Hindlimb muscle (tissue), 1 donor: Measurements from ENCODE around the gene SLC16A14. TPM values are rescaled to one million over a fixed set of nuclear protein-coding genes. Genes with fewer than 3 reads are reported as not detected.
"Not testable (repeated sequence)": the region's sequence is repeated elsewhere in the genome, so short reads cannot be mapped to it uniquely, and the experiment has no call there.

Experiments
- DNase-seq: peaks from one replicate; pipeline ENCODE4 v3.0.0-alpha.2; 2013
- polyA plus RNA-seq: library from polyadenylated mRNA; unstranded; fragments of 120-200 nt; gene quantifications from one replicate; pipeline ENCODE4 v1.2.1, GENCODE V29; 2013; ENCODE audit not compliant: insufficient read length

The SLC16A14 gene, protein sequence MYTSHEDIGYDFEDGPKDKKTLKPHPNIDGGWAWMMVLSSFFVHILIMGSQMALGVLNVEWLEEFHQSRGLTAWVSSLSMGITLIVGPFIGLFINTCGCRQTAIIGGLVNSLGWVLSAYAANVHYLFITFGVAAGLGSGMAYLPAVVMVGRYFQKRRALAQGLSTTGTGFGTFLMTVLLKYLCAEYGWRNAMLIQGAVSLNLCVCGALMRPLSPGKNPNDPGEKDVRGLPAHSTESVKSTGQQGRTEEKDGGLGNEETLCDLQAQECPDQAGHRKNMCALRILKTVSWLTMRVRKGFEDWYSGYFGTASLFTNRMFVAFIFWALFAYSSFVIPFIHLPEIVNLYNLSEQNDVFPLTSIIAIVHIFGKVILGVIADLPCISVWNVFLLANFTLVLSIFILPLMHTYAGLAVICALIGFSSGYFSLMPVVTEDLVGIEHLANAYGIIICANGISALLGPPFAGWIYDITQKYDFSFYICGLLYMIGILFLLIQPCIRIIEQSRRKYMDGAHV
- 2.8 TPM for polyA plus RNA-seq

GRCh38 chr2:230068651-230069055 lies at the start of gene SLC16A14:
Gene SLC16A14, minus strand, starts transcription at chr2:230068924. Its CDS starts 9,572 bp downstream, at chr2:230059352.
- DNase-seq, result peak; percentile 69

GRCh38 chr2:230106771-230107170 lies 38.0 kb upstream of the SLC16A14 start:
- DNase-seq, result no peak

GRCh38 chr2:230101967-230102366 lies 33.2 kb upstream of the SLC16A14 start:
- DNase-seq, result not testable (repeated sequence)

GRCh38 chr2:230097841-230098240 lies 29.1 kb upstream of the SLC16A14 start:
- DNase-seq, result no peak

GRCh38 chr2:230097424-230097823 lies 28.7 kb upstream of the SLC16A14 start:
- no peak for DNase-seq

GRCh38 chr2:230090967-230091366 lies 22.2 kb upstream of the SLC16A14 start:
- no peak for DNase-seq

DNA sequence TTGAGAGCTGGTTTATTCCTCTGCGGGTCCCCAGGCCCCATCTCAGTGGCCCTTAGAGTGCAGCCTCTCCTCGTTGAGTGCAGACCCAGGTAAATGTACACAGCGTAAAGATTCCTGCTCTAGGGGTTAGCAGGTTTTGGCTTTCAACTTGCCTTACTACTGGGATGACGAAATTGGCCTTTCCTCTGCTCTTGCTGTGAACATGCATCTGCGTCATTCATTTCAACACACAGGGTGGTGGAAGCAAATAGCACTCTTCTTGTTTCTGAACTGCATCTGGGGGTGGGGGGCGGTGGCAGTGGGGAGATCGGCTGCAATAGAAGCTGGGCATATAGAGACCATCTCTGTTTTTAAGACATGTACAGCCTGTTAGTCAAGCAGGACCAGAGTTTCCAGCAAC lies 16.5 kb upstream of the SLC16A14 start:
- DNase-seq, result no peak

- DNase-seq, result no peak
Observed at GRCh38 chr2:230077851-230078547, 9.3 kb upstream of the SLC16A14 start.

DNA sequence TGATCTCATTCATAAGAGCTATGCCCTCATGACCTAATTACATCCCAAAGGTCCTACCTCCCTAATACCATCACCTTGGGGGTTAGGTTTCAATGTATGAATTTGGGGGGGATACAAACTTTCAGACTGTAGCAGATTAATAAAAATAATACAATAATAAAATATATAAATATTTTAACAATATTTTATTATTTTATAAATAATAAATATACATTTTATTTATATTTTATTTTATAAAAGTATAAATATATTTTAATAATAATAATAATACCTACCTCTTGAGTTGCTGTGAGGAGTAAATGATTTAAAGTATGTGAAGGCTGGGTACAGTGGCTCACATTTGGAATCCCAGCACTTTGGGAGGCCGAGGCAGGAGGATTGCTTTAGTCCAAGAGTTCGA lies 8.1 kb upstream of the SLC16A14 start:
- DNase-seq, result no peak

DNA sequence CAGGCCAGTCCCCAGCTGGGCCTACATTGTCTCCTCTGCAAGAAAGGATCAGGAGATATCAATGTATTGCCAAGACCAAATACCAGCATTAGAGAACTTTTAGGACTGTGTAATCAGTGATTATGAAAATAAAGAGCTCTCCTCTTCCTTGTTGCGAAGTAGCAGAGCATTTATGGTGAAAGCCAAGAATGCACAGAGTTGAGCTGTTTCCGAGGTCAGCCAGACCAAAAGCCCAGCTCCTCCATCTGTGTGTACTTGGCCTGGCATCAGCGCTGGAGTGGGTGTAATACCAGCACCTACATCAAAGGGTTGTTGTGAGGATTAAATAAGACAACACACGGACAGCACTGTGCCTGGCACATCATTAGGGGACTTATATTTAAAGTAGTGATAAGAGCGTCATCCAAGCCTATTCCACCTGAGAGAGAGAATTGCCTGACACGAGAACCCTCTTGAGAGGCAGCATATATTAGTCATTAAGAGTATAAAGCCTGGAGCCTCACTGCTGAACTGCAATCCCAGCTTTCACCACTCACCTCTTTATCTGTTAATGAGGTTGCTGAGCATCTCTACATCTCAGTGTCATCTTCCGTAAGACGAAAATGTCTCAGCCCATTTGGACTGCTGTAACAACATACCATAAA lies 7.4 kb upstream of the SLC16A14 start:
- no peak for DNase-seq

DNA sequence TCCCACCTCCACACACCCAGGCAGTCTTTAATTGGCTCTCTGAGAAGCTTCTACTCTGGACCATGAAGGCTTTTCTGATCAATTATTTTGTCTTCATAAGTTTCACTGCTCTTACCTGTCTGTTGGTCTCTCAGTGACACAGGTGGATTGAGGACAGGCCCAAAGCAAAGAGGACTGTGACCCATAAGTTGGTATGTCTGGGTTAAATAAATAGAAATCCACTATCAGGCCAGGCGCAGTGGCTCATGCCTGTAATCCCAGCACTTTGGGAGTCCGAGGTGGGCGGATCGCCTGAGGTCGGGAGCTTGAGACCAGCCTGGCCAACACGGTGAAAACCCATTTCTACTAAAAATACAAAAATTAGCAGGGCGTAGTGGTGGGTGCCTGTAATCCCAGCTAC lies 2.7 kb upstream of the SLC16A14 start:
- DNase-seq, result no peak

DNA sequence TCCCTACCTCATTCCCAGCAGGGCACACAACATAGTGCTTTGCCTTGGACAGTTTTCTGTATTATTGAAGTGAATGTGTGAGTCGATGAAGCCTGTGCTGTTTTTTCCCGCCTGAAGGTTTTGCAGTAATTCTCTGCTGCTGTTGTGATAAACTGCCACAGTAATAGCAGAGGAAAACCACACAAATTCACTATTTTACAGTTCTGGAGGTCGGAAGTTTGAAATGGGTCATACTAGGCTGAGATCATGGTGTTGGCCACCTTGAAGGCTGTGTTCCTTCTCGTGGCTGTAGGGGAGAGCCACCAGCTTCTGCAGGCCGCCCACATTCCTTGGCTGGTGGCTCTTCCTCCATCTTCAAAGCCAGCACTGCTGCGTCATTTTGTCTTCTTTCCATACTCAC lies 678 bp upstream of the SLC16A14 start:
- no peak for DNase-seq

DNA sequence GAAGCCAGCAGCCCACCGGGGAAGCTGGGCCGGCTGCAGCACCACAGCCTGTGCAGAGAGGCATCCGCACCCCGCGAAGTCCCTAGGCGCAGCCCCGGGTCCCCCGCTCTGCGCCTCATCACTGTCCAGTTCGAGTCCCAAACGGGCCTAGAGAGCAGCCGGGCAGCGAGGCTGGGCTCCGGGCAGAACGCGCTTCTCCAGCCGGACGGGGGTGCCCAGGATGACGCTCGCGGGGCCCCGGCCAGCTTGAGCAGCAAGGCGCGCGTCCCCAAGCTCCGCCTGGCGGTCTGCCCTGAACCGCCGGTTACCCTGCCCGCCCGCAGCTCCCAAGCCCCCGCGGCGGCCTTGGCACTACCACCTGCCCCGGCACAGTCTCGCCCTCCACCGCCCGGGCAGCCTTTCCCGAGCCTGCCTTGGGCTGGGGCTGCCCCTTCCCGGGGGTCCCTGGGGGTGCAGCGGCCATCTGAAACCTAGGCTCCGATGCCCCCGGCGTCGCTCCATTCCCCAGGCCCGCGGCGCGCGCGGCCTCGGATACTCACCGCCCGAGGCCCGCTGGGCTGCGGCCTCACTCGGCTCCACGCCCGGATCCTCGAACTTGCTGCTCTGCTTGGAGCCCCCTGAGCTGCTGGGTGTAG lies 591 bp downstream of the SLC16A14 start:
- DNase-seq, result peak; percentile 47

DNA sequence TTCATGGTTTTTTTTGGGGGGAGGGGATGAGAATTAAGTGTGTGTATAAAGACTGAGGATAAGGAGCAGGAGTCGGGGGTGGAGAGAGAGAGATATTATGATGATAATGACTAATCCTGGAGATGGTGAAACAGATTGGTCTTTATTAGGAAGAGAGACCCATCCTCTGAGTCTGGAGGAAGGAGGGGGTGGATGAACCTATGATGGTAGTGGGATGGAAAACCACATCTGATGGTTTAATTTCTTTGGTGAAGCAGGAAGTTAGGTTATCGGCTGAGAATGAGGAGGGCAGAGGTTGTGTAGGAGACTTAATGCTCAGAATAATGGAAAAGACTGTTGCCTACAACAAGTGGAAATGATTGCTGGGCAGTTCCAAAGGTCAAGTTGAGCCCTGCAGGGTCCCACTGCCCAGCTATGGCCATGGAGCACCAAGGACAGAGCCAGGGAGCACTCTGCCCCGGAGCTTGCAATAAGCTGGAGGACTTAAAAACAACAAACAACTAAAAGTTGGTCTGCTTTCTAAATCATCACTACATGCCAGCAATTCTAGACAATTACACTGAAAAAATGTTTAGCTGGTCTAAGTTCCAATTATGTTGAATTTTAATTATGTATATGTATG lies 7.9 kb downstream of the SLC16A14 start:
- no peak for DNase-seq

GRCh38 chr2:230053753-230054478 lies 14.8 kb downstream of the SLC16A14 start:
- DNase-seq, result no peak

DNA sequence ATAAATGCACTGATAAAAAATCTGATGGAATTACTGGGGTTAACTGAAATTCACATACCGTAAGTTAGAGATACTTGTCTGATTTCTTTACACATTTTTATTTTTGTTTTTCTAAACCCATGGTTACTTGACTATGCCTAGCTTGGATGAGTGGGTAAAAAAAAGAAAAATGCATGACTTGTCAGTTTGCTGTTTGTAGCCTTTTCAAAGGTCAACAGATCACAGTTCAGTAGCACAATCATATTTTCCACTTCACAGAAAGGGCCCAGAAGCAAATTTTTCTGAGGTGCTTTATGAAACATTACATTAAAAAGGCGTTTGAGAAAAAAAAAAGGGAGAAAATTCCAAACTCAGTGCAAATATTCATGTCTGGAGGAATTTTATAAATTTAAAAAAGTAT lies 16.4 kb downstream of the SLC16A14 start:
- DNase-seq, result no peak

GRCh38 chr2:230050136-230050535 lies 18.6 kb downstream of the SLC16A14 start:
- DNase-seq, result no peak

DNA sequence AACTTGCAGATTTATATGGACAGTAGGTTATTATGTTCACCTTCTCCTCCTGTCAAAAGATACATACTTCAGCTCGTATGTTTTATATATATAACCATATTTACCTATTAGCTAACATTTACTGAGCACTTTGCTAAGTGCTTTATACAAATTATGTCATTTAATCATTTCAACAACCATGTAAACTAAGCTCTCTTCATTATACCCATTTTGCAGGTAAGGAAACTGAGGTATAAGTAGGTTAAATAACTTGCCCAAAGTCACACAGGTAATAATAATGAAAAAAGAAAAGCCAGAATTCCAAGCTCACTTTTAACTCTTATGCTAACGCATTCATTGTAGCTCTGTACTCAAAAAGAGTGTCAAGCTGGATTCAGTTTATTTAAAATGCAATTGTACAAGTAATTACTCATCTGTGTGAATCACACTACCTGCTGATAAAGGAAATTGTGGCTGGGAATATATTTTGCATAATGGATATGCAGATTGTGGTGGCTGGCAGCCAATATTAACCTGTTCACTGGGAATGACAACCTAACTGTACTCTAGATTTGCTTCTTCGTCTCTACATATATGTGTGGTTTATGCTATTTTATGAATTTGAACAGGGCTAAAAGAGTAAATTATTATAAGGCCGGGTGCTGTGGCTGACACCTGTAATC lies 20.6 kb downstream of the SLC16A14 start:
- DNase-seq, result no peak

- no peak for DNase-seq
Observed at GRCh38 chr2:230046491-230046890, 22.2 kb downstream of the SLC16A14 start.

GRCh38 chr2:230043461-230043860 lies 25.3 kb downstream of the SLC16A14 start:
- DNase-seq, result no peak

DNA sequence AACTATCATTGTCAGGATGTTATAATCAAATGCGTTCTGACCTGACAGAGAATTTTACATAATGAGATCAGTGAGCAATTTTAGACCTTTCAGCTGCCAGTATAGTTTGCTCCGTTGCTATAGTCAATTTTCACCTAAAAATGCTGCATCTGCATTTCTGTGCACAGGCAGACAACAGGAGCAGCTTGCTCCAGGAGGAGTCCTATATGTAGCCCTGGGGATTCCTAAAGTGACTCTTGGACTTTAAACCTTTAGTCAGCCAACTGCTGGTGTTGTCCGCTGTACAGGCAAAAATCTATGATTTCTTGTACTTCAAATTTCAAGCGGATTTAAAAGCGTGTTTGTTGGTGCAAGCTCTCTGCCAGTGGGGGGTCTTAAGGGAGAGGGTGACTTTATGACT lies 25.7 kb downstream of the SLC16A14 start:
- DNase-seq, result no peak
